Ovary (tissue), 9 donors: ENCODE results near the gene PIK3R5. TPM values are rescaled to one million over a fixed set of nuclear protein-coding genes. Genes with fewer than 3 reads are reported as not detected.

Experiments used
- DNase-seq, 5 donors: peaks; one replicate each; pipeline ENCODE4 v3.0.0-alpha.2; 2019 to 2020
- H3K27ac ChIP-seq, 2 donors: fragments of 200-600 bp; one replicate each; pipeline versions ENCODE4 v1.5.1 to v1.8.0; 2019 to 2022
- H3K27me3 ChIP-seq: fragments of 200-600 bp; one replicate; pipeline ENCODE4 v1.8.0; 2022
- H3K36me3 ChIP-seq: fragments of 200-600 bp; sonication (generic); one replicate; pipeline ENCODE4 v1.5.1; 2019
- H3K4me1 ChIP-seq: one replicate; pipeline ENCODE4 v1.8.1; 2013; ENCODE audit warnings: mild to moderate bottlenecking, moderate library complexity; ENCODE audit not compliant: insufficient read depth
- H3K4me3 ChIP-seq: fragments of 200-600 bp; sonication (generic); one replicate; pipeline ENCODE4 v1.5.1; 2017
- H3K9me3 ChIP-seq, 2 donors: fragments of 200-600 bp in 1 of 2; sonication (generic) in 1 of 2; one replicate each; pipeline versions ENCODE4 v1.5.1 to v1.8.1; 2013 to 2019; ENCODE audit warnings: mild to moderate bottlenecking in 1 of 2, moderate library complexity in 1 of 2
- CTCF ChIP-seq, 3 donors: fragments of 450-650 bp in 2 of 3; fragments of 200-600 bp in 1 of 3; IDR thresholded peaks; one replicate each; pipeline versions ENCODE4 v1.5.1 to v1.8.0; 2016 to 2022; ENCODE audit warnings: antibody characterized with exemption in 3 of 3, mild to moderate bottlenecking in 1 of 3
- EP300 ChIP-seq: sonication (generic); formaldehyde crosslinking; IDR thresholded peaks from one replicate; pipeline ENCODE4 v1.6.1; 2017; ENCODE audit warnings: antibody characterized with exemption
- POLR2A ChIP-seq: fragments of 450-650 bp; IDR thresholded peaks from one replicate; pipeline ENCODE4 v1.6.1; 2017; ENCODE audit warnings: antibody characterized with exemption, mild to moderate bottlenecking, moderate library complexity
- WGBS, 3 donors: extraction: QIAGEN DNeasy Blood & Tissue Kit in 1 of 3; methylation state at CpG; one replicate each; pipeline versions ENCODE4 v1.1.5 to v1.1.7; 2013 to 2017; 5-methylcytosine and 5-hydroxymethylcytosine counted together
- intact Hi-C, 4 donors: fragments of 100-400 bp; cut with DNase I; formaldehyde crosslinking; loops; one replicate each; pipeline versions ENCODE4 v1.11.0 to v1.15.1; 2022 to 2023
- polyA plus RNA-seq, 2 donors: library from polyadenylated mRNA; stranded (reverse); fragments of 200-250 nt in 1 of 2; fragments of 350-450 nt in 1 of 2; fragmentation: Illumina TruSeq in 1 of 2; extraction: RNeasy Lipid Tissue Mini Kit (QIAGEN cat#74804) in 1 of 2; gene quantifications; one replicate each; pipeline ENCODE4 v1.2.3, GENCODE V29; 2013 to 2014
- total RNA-seq, 7 donors: library from RNA; depleted of rRNA in 2 of 7; stranded (reverse); fragments of >200 nt in 2 of 7; fragmentation: NEBNext Ultra II Directional in 3 of 7; extraction: Animal tissue kit (Norgen Biotek cat#: 25700) in 3 of 7; gene quantifications; one replicate each; pipeline versions ENCODE4 v1.1.0 to v1.2.4, GENCODE V29; 2016 to 2023
- donor health status: DM: no; HTN: no; CAD: no; lungs with moderate emphysema.
- donor health status: DM: no; HTN: no; CAD: no.
- donor health status: Bipolar disorder and iron deficiency.
- donor health status: DM: yes; HTN: yes; CAD: no.
- donor health status: DM: no; HTN: no; CAD: no.
- donor health status: DM: yes; HTN: yes; CAD: no.

PIK3R5 gene
- total and polyA plus RNA-seq, 9 donors: 0.86 to 8.9 (median 3.7) TPM

GRCh38 chr17:8960325-8961140 is 5.0 kb downstream of the PIK3R5 start:
- Histone ChIP-seq H3K27me3 (no peaks in the 10 kb centered on the region), H3K36me3 (no peaks in the 10 kb centered on the region), H3K4me1 (no peaks in the 10 kb centered on the region), H3K4me3 (no peak overlapping the region), H3K9me3 (no peaks in the 10 kb centered on the region), H3K27ac (no peak overlapping the region)
- DNase-seq: no peak
- no peak for TF ChIP-seq POLR2A
- no peak for TF ChIP-seq EP300
- no peak for TF ChIP-seq CTCF (IDR thresholded peaks at IDR 0.05)
- 73 to 78% (median 78%) methylated on average over 10 of the region's 10 CpGs for WGBS, 3 donors
- intact Hi-C loops: no loop called here

- H3K9me3 ChIP-seq: no peaks in the 10 kb centered on the region
- H3K27ac ChIP-seq: no peak overlapping the region
- no peaks in the 10 kb centered on the region for H3K27me3 ChIP-seq
- no peak overlapping the region for H3K4me3 ChIP-seq
- H3K4me1 ChIP-seq: no peaks in the 10 kb centered on the region
- 77 to 87% (median 81%) methylated on average over 9 of the region's 9 CpGs for WGBS, 3 donors
- no peak for DNase-seq
- intact Hi-C loops: no loop called here
- no peak for TF ChIP-seq CTCF (IDR thresholded peaks at IDR 0.05)
- TF ChIP-seq POLR2A: no peak
- no peak for TF ChIP-seq EP300
- H3K36me3 ChIP-seq: no peaks in the 10 kb centered on the region
Measured at GRCh38 chr17:8959312-8959918, 6.1 kb downstream of the PIK3R5 start.

GRCh38 chr17:8957721-8958120 is 7.8 kb downstream of the PIK3R5 start:
- no peaks in the 10 kb centered on the region for H3K27me3 ChIP-seq
- H3K36me3 ChIP-seq: no peaks in the 10 kb centered on the region
- 77 to 82% (median 78%) methylated on average over 8 of the region's 8 CpGs for WGBS, 3 donors
- TF ChIP-seq POLR2A (no peak), CTCF (IDR thresholded peaks at IDR 0.05) (no peak), EP300 (no peak)
- no peak overlapping the region for H3K4me3 ChIP-seq
- no peak overlapping the region for H3K27ac ChIP-seq
- H3K9me3 ChIP-seq: no peaks in the 10 kb centered on the region
- intact Hi-C loops: no loop called here
- DNase-seq: no peak
- H3K4me1 ChIP-seq: no peaks in the 10 kb centered on the region

GRCh38 chr17:8956465-8956902 is 9.0 kb downstream of the PIK3R5 start:
- no peak overlapping the region for H3K27ac ChIP-seq
- intact Hi-C loops: no loop called here
- H3K9me3 ChIP-seq: no peaks in the 10 kb centered on the region
- no peaks in the 10 kb centered on the region for H3K4me1 ChIP-seq
- no peak for DNase-seq
- no peaks in the 10 kb centered on the region for H3K36me3 ChIP-seq
- no peak overlapping the region for H3K4me3 ChIP-seq
- TF ChIP-seq EP300: no peak
- no peak for TF ChIP-seq POLR2A
- TF ChIP-seq CTCF (IDR thresholded peaks at IDR 0.05): no peak
- H3K27me3 ChIP-seq: no peaks in the 10 kb centered on the region
- WGBS, 3 donors: 49 to 63% (median 63%) methylated on average over 5 of the region's 5 CpGs
